PFSK-1 (cell line): ENCODE data around the gene PHETA2.

Source experiments
- FOXP2 ChIP-seq: optimal IDR thresholded peaks from 2 replicates; pipeline ENCODE3; 2011; ENCODE audit warnings: borderline replicate concordance, control low read depth, inconsistent platforms; ENCODE audit not compliant: insufficient read depth; ENCODE audit errors: extremely low read length, extremely low read depth
- POLR2AphosphoS5 ChIP-seq: IDR thresholded peaks from 2 replicates; pipeline ENCODE4 v1.6.1; 2012; ENCODE audit warnings: low read depth, mild to moderate bottlenecking, control low read depth, low read length, moderate library complexity
- REST ChIP-seq, 2 experiments: IDR thresholded peaks; 2 replicates each; pipeline versions ENCODE4 v1.6.1 to v1.8.0; 2011 to 2012; ENCODE audit warnings: low read depth in 2 of 2, low read length in 2 of 2, control low read depth in 1 of 2, inconsistent platforms in 1 of 2, mild to moderate bottlenecking in 1 of 2, moderate library complexity in 1 of 2; ENCODE audit not compliant: insufficient read depth in 1 of 2
- SIN3A ChIP-seq: IDR thresholded peaks from 2 replicates; pipeline ENCODE4 v1.6.1; 2012; ENCODE audit warnings: mild to moderate bottlenecking, low read length, moderate library complexity, borderline replicate concordance; ENCODE audit not compliant: insufficient read depth
- TAF1 ChIP-seq: IDR thresholded peaks from 2 replicates; pipeline ENCODE4 v1.6.1; 2012; ENCODE audit warnings: low read length, control low read depth, borderline replicate concordance; ENCODE audit not compliant: insufficient read depth

PHETA2 gene

GRCh38 chr22:42083119-42083518 lies 9.1 kb downstream of the PHETA2 start:
- TF ChIP-seq REST (IDR thresholded peaks at IDR 0.05; ENCODE audit: insufficient read depth in 1 of 2, low read depth in 2 of 2, low read length in 2 of 2) (no peak), FOXP2 (no peak), SIN3A (no peak), TAF1 (no peak), POLR2AphosphoS5 (no peak)

- no peak for TF ChIP-seq REST (IDR thresholded peaks at IDR 0.05; ENCODE audit: insufficient read depth in 1 of 2, low read depth in 2 of 2, low read length in 2 of 2)
- no peak for TF ChIP-seq SIN3A
- TF ChIP-seq POLR2AphosphoS5 = no peak
- TF ChIP-seq TAF1 = no peak
- TF ChIP-seq FOXP2 = no peak
Measured at GRCh38 chr22:42084874-42085273, 10.8 kb downstream of the PHETA2 start.

GRCh38 chr22:42086051-42086450 lies 12.0 kb downstream of the PHETA2 start:
- no peak for TF ChIP-seq REST (IDR thresholded peaks at IDR 0.05; ENCODE audit: insufficient read depth in 1 of 2, low read depth in 2 of 2, low read length in 2 of 2)
- TF ChIP-seq FOXP2 = no peak
- TF ChIP-seq SIN3A = no peak
- TF ChIP-seq POLR2AphosphoS5 = no peak
- no peak for TF ChIP-seq TAF1

GRCh38 chr22:42090596-42091454 lies 16.8 kb downstream of the PHETA2 start, which contains the start of gene NDUFA6:
Gene NDUFA6, minus strand, starts transcription at chr22:42090772. Its CDS starts 28 bp downstream, at chr22:42090744.
- TF ChIP-seq REST (IDR thresholded peaks at IDR 0.05; ENCODE audit: insufficient read depth in 1 of 2, low read depth in 2 of 2, low read length in 2 of 2) = 0 out of 4 replicates have a peak, but pooled peaks of 1 of the 2 experiments have one; percentile 20
- TF ChIP-seq POLR2AphosphoS5 = peak; percentile 80
- TF ChIP-seq TAF1 = peak; percentile 91; the same call in 1 of the 2 replicates
- no peak for TF ChIP-seq SIN3A
- TF ChIP-seq FOXP2 = peak; percentile 72

- TF ChIP-seq FOXP2 = no peak
Measured at GRCh38 chr22:42091455-42091782, 17.4 kb downstream of the PHETA2 start.
